AG04449 (cell line): ENCODE data around the gene EPB41L1.

Experiments
- CTCF ChIA-PET: fragments of 350-600 bp; formaldehyde crosslinking; extraction: SDS; loops from one replicate; lab custom pipeline; 2021; ENCODE audit warnings: antibody characterized with exemption; lab: Yijun Ruan, JAX
- POLR2A ChIA-PET: fragments of 400-600, 350-600 bp; formaldehyde crosslinking; extraction: SDS; loops from one replicate; lab custom pipeline; 2020; ENCODE audit warnings: antibody characterized with exemption, inconsistent platforms; lab: Yijun Ruan, JAX
- DNase-seq: peaks from one replicate; pipeline ENCODE4 v3.0.0-alpha.2; 2010; ENCODE audit warnings: low read depth, low spot score
- H3K4me3 ChIP-seq: 2 replicates; pipeline ENCODE4 v1.5.1; 2011; ENCODE audit warnings: low read depth, mild to moderate bottlenecking, control low read depth, low read length
- CTCF ChIP-seq: IDR thresholded peaks from one replicate; pipeline ENCODE4 v1.5.1; 2011; ENCODE audit warnings: mild to moderate bottlenecking, moderate library complexity, low read length, control low read depth, inconsistent platforms; ENCODE audit not compliant: insufficient read depth; ENCODE audit errors: missing control alignments

Gene EPB41L1

GRCh38 chr20:36210436-36211021, 56.0 kb downstream of the EPB41L1 start:
- DNase-seq = no peak
- H3K4me3 ChIP-seq = no peak overlapping the region
- TF ChIP-seq CTCF = no peak
- POLR2A ChIA-PET = no interaction called here
- CTCF ChIA-PET = interaction anchor here (0.7 to 23.4 kb wide), 5 partner anchors 33 to 545 kb away, joined by 3 to 940 read pairs (median 6); partner anchors contain the start of gene EPB41L1

- CTCF ChIA-PET = interaction anchor here (0.7 to 23.4 kb wide), 9 partner anchors 13 to 543 kb away, joined by 3 to 940 read pairs (median 5); partner anchors contain the start of genes AAR2, EPB41L1 and SCAND1
- TF ChIP-seq CTCF = no peak
- POLR2A ChIA-PET = no interaction called here
- no peak overlapping the region for H3K4me3 ChIP-seq
- DNase-seq = no peak
These were observed 58.8 kb downstream of the EPB41L1 start for GRCh38 chr20:36213362-36213761.

- POLR2A ChIA-PET = no interaction called here
- TF ChIP-seq CTCF = peak; percentile 71
- CTCF ChIA-PET = interaction anchor here (0.7 to 23.4 kb wide), 11 partner anchors 10 to 542 kb away, joined by 3 to 940 read pairs (median 4); partner anchors contain the start of genes EPB41L1 and SCAND1
These were observed 60.2 kb downstream of the EPB41L1 start for GRCh38 chr20:36214684-36215256.

GRCh38 chr20:36215778-36216177, 61.2 kb downstream of the EPB41L1 start:
- no peak overlapping the region for H3K4me3 ChIP-seq
- no peak for TF ChIP-seq CTCF
- POLR2A ChIA-PET = no interaction called here
- no peak for DNase-seq
- CTCF ChIA-PET = interaction anchor here (1.0 to 2.7 kb wide), 7 partner anchors 10 to 224 kb away, joined by 3 to 36 read pairs (median 3); no protein-coding TSS in a partner anchor

More at GRCh38 chr20:36214684-36215256, 60.2 kb downstream of the EPB41L1 start:
- DNase-seq = no peak
- H3K4me3 ChIP-seq = no peak overlapping the region

- H3K4me3 ChIP-seq = no peak overlapping the region
- CTCF ChIA-PET = interaction anchor here (0.8 to 2.7 kb wide), 9 partner anchors 11 to 708 kb away, joined by 3 to 36 read pairs (median 3); no protein-coding TSS in a partner anchor
- no peak for DNase-seq
- TF ChIP-seq CTCF = no peak
- POLR2A ChIA-PET = no interaction called here
These were observed 61.9 kb downstream of the EPB41L1 start for GRCh38 chr20:36216314-36217025.

- no peak for DNase-seq
- H3K4me3 ChIP-seq = no peak overlapping the region
- TF ChIP-seq CTCF = no peak
- CTCF ChIA-PET = interaction anchor here (1.1 to 2.7 kb wide), 5 partner anchors 15 to 222 kb away, joined by 3 to 36 read pairs (median 7); no protein-coding TSS in a partner anchor
- POLR2A ChIA-PET = no interaction called here
These were observed 62.7 kb downstream of the EPB41L1 start for GRCh38 chr20:36217226-36217625.
